Pulmonary artery endothelial cell (primary cell): ENCODE measurements around the gene DNAJC25. TPM values are rescaled to one million over a fixed set of nuclear protein-coding genes. Genes with fewer than 3 reads are reported as not detected.
"Not testable (repeated sequence)": the region's sequence is repeated elsewhere in the genome, so short reads cannot be mapped to it uniquely, and the experiment has no call there.

Experiments used
- DNase-seq: peaks from one replicate; pipeline ENCODE4 v3.0.0-alpha.2; 2011; ENCODE audit warnings: low read depth, low spot score
- total RNA-seq: library from RNA; depleted of rRNA; stranded (reverse); fragments of >200 nt; gene quantifications from 2 replicates; pipeline ENCODE4 v1.2.3, GENCODE V29; 2014

DNAJC25 gene
- 3.8 and 4.7 TPM in 2 replicates for total RNA-seq

- peak; percentile 94 for DNase-seq
Measured at GRCh38 chr9:111631214-111631971, at the start of gene DNAJC25. TSS of gene DNAJC25 (plus strand) at chr9:111631334. CDS start at chr9:111631408, 74 bp downstream.

GRCh38 chr9:111582888-111583287 lies 48.2 kb upstream of the DNAJC25 start:
- no peak for DNase-seq

- DNase-seq: no peak
Measured at GRCh38 chr9:111586378-111586777, 44.8 kb upstream of the DNAJC25 start.

- no peak for DNase-seq
Measured at GRCh38 chr9:111588846-111589245, 42.3 kb upstream of the DNAJC25 start.

GRCh38 chr9:111597852-111598732 lies 33.0 kb upstream of the DNAJC25 start:
- DNase-seq: no peak

- DNase-seq: no peak
Measured at GRCh38 chr9:111598733-111599091, 32.4 kb upstream of the DNAJC25 start.

GRCh38 chr9:111599092-111599954 lies 31.8 kb upstream of the DNAJC25 start, which contains the start of gene PTGR1:
TSS of gene PTGR1 (minus strand) at chr9:111599647. CDS start at chr9:111597422, 2,225 bp downstream.
- peak; percentile 64 for DNase-seq

DNA sequence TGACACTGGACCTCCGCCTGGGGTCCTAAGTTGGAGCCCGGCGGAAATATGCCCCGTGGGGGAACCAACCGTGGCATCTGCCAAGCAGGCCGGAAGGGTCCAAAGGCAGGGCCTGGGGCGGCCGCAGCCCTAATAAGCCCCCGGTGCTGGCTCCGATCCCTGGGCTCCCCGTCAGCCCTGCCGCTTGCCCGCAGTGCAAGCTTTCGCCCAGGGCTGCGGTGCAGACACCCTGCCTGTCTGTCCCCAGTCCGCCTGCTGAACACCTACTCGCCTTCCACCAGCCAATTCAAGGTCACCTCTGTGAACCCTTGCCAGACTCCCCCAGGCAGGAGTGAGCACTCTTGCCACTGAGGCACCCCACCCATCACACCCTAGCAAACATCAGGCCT lies 31.2 kb upstream of the DNAJC25 start:
- DNase-seq: no peak

GRCh38 chr9:111601237-111602018 lies 29.7 kb upstream of the DNAJC25 start:
- DNase-seq: peak; percentile 93

DNA sequence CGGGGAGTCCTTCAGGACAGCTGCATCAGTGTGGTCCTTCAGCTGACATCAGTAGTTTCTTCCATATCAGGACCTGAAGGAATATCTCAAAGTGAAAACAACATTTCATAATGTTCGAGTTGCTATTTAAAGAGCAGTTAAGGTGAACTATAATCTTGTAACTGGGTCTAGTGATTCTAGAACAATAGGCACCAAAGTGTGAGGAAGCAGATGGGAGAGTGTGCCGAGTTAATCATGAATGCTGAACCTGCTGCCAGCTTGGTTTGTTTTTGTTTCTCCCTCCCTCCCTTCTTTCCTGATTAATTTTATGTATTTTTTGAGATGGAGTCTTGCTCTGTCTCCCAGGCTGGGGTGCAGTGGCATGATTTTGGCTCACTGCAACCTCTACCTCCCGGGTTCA lies 28.1 kb upstream of the DNAJC25 start:
- DNase-seq: peak; percentile 84

- no peak for DNase-seq
Measured at GRCh38 chr9:111604054-111604615, 27.0 kb upstream of the DNAJC25 start.

DNA sequence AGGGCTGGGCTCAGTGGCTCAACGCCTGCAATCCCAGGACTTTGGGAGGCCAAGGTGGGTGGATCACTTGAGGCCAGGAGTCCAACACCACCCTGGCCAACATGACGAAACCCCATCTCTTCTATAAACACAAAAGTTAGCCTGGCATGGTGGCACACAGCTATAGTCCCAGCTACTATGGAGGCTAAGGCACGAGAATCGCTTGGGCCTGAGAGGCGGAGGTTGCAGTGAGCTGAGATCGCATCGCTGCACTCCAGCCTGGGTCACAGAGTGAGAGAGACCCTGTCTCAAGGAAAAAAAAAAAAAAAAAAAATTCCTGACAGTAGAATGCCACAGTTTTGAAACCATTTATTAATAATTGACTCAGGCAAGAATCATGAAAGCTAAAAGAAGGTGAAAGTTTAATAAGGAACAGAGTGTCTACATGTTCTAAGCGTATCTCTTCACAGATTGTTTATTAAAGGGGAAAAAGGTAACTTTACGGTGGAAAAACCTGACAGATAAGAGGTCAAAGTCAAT lies 26.0 kb upstream of the DNAJC25 start:
- DNase-seq: no peak

GRCh38 chr9:111610149-111610548 lies 21.0 kb upstream of the DNAJC25 start:
- no peak for DNase-seq

GRCh38 chr9:111610845-111611244 lies 20.3 kb upstream of the DNAJC25 start:
- DNase-seq: no peak

GRCh38 chr9:111613436-111614040 lies 17.6 kb upstream of the DNAJC25 start:
- DNase-seq: no peak

DNA sequence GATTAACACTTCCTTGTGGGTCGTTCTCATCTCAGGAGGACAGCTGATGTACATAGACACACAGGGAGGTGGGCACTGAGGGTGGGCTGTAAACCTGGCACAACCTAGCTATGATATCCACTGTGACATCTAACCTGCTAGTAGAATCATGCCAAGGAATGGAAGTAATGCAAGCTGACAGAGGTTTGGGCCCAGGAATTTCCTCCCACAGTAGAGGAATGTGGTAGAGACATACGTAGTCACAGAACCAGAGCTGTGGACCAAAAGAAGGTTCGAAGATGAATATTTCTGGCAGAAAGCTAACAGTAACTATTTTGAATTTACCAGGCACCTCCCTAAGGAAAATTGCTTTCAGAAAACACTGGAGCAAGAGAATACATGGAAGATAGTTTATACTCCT lies 15.2 kb upstream of the DNAJC25 start:
- no peak for DNase-seq

DNA sequence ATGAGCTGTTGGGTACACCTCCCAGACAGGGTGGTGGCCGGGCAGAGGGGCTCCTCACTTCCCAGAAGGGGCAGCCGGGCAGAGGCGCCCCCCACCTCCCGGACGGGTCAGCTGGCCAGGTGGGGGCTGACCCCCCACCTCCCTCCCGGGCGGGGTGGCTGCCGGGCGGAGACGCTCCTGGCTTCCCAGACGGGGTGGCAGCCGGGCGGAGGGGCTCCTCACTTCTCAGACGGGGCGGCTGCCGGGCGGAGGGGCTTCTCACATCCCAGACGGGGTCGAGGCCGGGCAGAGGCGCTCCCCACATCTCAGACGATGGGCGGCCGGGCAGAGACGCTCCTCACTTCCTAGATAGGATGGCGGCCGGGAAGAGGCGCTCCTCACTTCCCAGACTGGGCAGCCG lies 13.8 kb upstream of the DNAJC25 start:
- not testable (repeated sequence) for DNase-seq

GRCh38 chr9:111621895-111622480 lies 9.1 kb upstream of the DNAJC25 start:
- DNase-seq: no peak

GRCh38 chr9:111622626-111623025 lies 8.5 kb upstream of the DNAJC25 start:
- DNase-seq: no peak
